ENCODE data around the gene KCNT2.

DNA sequence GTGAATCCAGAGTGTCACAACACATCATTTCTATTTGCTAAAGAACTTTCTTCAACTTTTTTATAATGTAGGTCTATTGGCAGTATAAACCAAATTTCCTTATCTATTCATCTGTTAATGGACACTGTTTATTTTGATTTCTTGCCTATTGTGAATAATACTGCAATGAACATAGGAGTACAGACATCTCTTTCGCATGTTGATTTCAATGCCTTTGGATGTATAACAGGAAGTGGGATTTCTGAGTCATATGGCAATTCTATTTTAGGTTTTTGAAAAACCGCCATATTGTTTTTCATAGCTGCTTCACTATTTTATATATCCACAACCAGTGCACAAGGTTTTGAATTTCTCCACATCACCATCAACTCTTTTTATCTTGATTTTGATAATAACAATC, 198.7 kb downstream of the KCNT2 start:
- TF ChIP-seq, protein P1, sequence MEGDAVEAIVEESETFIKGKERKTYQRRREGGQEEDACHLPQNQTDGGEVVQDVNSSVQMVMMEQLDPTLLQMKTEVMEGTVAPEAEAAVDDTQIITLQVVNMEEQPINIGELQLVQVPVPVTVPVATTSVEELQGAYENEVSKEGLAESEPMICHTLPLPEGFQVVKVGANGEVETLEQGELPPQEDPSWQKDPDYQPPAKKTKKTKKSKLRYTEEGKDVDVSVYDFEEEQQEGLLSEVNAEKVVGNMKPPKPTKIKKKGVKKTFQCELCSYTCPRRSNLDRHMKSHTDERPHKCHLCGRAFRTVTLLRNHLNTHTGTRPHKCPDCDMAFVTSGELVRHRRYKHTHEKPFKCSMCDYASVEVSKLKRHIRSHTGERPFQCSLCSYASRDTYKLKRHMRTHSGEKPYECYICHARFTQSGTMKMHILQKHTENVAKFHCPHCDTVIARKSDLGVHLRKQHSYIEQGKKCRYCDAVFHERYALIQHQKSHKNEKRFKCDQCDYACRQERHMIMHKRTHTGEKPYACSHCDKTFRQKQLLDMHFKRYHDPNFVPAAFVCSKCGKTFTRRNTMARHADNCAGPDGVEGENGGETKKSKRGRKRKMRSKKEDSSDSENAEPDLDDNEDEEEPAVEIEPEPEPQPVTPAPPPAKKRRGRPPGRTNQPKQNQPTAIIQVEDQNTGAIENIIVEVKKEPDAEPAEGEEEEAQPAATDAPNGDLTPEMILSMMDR (IDR thresholded peaks at IDR 0.05) = no peak
- TF ChIP-seq POLR2A (IDR thresholded peaks at IDR 0.05) = no peak

Data from sigmoid colon (tissue), 3 donors.